Thoracic aorta (tissue), 2 donors: Measurements from ENCODE around the gene TBRG4. TPM values are rescaled to one million over a fixed set of nuclear protein-coding genes. Genes with fewer than 3 reads are reported as not detected.

ENCODE experiments used
- ATAC-seq: fragments of 150-250 bp; one replicate; pipeline ENCODE4 v1.8.0; 2017; ENCODE audit warnings: low read depth; ENCODE audit not compliant: insufficient number of reproducible peaks, low FRiP score
- DNase-seq: peaks from one replicate; pipeline ENCODE4 v3.0.0-alpha.2; 2020; ENCODE audit warnings: low spot score
- H3K27ac ChIP-seq, 2 donors: fragments of 200-600 bp; sonication (generic); 1 replicate in 1 of 2; 2 replicates in 1 of 2; pipeline ENCODE4 v1.5.1; 2016; ENCODE audit warnings: mild to moderate bottlenecking in 2 of 2, moderate library complexity in 2 of 2
- H3K27me3 ChIP-seq: fragments of 200-600 bp; sonication (generic); replicated peaks from 2 replicates; pipeline ENCODE4 v1.6.0; 2016; ENCODE audit warnings: mild to moderate bottlenecking; ENCODE audit not compliant: insufficient read depth
- H3K36me3 ChIP-seq: fragments of 200-600 bp; sonication (generic); one replicate; pipeline ENCODE4 v1.5.1; 2016
- H3K4me1 ChIP-seq, 2 donors: fragments of 200-600 bp; sonication (generic); 1 replicate in 1 of 2; 2 replicates in 1 of 2; pipeline versions ENCODE4 v1.5.1 to v1.6.0; 2016; ENCODE audit warnings: low read depth in 2 of 2, mild to moderate bottlenecking in 1 of 2; ENCODE audit not compliant: control insufficient read depth in 1 of 2
- H3K4me3 ChIP-seq: fragments of 200-600 bp; sonication (generic); 2 replicates; pipeline ENCODE4 v1.5.1; 2016; ENCODE audit warnings: mild to moderate bottlenecking
- H3K9me3 ChIP-seq: fragments of 200-600 bp; sonication (generic); 2 replicates; pipeline ENCODE4 v1.5.1; 2016
- total RNA-seq, 2 donors: library from RNA; depleted of rRNA; stranded (reverse); fragments of >200 nt; gene quantifications; one replicate each; pipeline versions ENCODE4 v1.1.0 to v1.2.3, GENCODE V29; 2016
- TF ChIP-seq, protein P1 (sequence below): fragments of 200-600 bp; sonication (generic); IDR thresholded peaks from one replicate; pipeline ENCODE4 v1.5.1; 2019; ENCODE audit warnings: antibody characterized with exemption

Gene TBRG4
- total RNA-seq, 2 donors from 2014 or later = 47.8 to 67.1 TPM

DNA sequence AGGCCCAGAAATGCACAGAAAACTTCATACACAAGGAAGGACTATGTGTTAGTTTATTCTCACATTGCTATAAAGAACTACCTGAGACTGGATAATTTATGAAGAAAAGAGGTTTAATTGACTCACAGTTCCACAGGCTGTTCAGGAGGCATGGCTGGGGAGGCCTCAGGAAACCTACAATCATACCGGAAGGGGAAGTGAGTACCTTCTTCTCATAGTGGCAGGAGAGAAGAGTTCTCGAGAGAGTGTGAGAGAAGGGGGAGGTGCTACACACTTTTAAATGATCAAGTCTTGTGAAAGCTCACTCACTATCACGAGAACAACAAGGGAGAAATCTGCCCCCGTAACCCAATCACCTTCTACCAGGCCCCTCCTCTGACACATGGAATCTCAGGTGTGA lies 29.3 kb upstream of the TBRG4 start:
- Histone ChIP-seq H3K4me3 (no peak overlapping the region), H3K4me1 (no peaks in the 10 kb centered on the region), H3K9me3 (no peaks in the 10 kb centered on the region), H3K27me3 (no peaks in the 10 kb centered on the region), H3K36me3 (no peaks in the 10 kb centered on the region), H3K27ac (no peak overlapping the region)
- DNase-seq (no peak), ATAC-seq (no peak)
- TF ChIP-seq, protein P1, sequence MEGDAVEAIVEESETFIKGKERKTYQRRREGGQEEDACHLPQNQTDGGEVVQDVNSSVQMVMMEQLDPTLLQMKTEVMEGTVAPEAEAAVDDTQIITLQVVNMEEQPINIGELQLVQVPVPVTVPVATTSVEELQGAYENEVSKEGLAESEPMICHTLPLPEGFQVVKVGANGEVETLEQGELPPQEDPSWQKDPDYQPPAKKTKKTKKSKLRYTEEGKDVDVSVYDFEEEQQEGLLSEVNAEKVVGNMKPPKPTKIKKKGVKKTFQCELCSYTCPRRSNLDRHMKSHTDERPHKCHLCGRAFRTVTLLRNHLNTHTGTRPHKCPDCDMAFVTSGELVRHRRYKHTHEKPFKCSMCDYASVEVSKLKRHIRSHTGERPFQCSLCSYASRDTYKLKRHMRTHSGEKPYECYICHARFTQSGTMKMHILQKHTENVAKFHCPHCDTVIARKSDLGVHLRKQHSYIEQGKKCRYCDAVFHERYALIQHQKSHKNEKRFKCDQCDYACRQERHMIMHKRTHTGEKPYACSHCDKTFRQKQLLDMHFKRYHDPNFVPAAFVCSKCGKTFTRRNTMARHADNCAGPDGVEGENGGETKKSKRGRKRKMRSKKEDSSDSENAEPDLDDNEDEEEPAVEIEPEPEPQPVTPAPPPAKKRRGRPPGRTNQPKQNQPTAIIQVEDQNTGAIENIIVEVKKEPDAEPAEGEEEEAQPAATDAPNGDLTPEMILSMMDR = no peak

GRCh38 chr7:45138433-45139267 lies 27.2 kb upstream of the TBRG4 start:
- no peak for DNase-seq
- Histone ChIP-seq H3K36me3 (no peaks in the 10 kb centered on the region), H3K4me1 (no peaks in the 10 kb centered on the region), H3K9me3 (no peaks in the 10 kb centered on the region), H3K27me3 (no peaks in the 10 kb centered on the region), H3K4me3 (no peak overlapping the region), H3K27ac (no peak overlapping the region)
- ATAC-seq = no peak
- TF ChIP-seq, protein P1 = no peak

GRCh38 chr7:45136106-45137060 lies 24.9 kb upstream of the TBRG4 start:
- TF ChIP-seq, protein P1 = peak; percentile 69
- ATAC-seq (no peak), DNase-seq (no peak)
- H3K27ac ChIP-seq = no peak overlapping the region
- no peaks in the 10 kb centered on the region for H3K36me3 ChIP-seq
- no peak overlapping the region for H3K4me3 ChIP-seq
- H3K4me1 ChIP-seq = no peaks in the 10 kb centered on the region
- no peaks in the 10 kb centered on the region for H3K9me3 ChIP-seq
- no peaks in the 10 kb centered on the region for H3K27me3 ChIP-seq

DNA sequence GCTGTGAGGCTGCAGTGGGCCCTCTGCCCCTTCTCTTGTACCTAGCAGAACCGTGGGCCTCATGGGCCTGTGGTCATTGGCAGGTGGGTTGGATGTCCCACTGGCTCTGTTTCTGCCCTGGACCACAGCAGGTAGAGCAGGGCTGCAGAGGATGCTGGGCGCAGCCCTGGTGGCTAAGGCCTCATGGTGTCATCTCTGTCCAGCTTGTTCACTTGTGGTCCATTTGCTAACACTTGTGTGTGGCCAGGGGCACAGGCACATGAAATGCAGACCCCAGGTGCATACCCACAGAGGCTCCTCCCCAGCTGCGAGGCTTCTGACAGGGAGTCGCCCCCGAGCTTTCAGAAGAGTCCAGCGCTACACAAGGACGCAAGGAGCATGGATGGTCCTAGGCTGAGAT lies 22.4 kb upstream of the TBRG4 start:
- no peaks in the 10 kb centered on the region for H3K27me3 ChIP-seq
- no peak overlapping the region for H3K4me3 ChIP-seq
- TF ChIP-seq, protein P1 = no peak
- ATAC-seq (no peak), DNase-seq (no peak)
- no peaks in the 10 kb centered on the region for H3K9me3 ChIP-seq
- no peak overlapping the region for H3K27ac ChIP-seq
- no peaks in the 10 kb centered on the region for H3K36me3 ChIP-seq
- no peaks in the 10 kb centered on the region for H3K4me1 ChIP-seq

- H3K4me3 ChIP-seq = no peak overlapping the region
- no peaks in the 10 kb centered on the region for H3K36me3 ChIP-seq
- no peaks in the 10 kb centered on the region for H3K4me1 ChIP-seq
- ATAC-seq (no peak), DNase-seq (no peak)
- TF ChIP-seq, protein P1 = no peak
- H3K9me3 ChIP-seq = no peaks in the 10 kb centered on the region
- H3K27ac ChIP-seq = no peak overlapping the region
- H3K27me3 ChIP-seq = no peaks in the 10 kb centered on the region
Measured at GRCh38 chr7:45133352-45133751, 21.9 kb upstream of the TBRG4 start.
